HepG2 (cell line): Measurements from ENCODE around the gene ARL6IP4. TPM values are rescaled to one million over a fixed set of nuclear protein-coding genes. Genes with fewer than 3 reads are reported as not detected.

ENCODE experiments used
- ARHGAP35 ChIP-seq: sonication (generic); formaldehyde crosslinking; IDR thresholded peaks from 2 replicates; pipeline ENCODE4 v1.9.0; 2022; ENCODE audit warnings: mild to moderate bottlenecking, inconsistent platforms, moderate library complexity, missing genetic modification reagents, borderline replicate concordance
- FOXA3 ChIP-seq: IDR thresholded peaks from 2 replicates; pipeline ENCODE4 v1.6.1; 2016; ENCODE audit warnings: missing genetic modification reagents, missing compliant biosample characterization
- KAT8 ChIP-seq: IDR thresholded peaks from 2 replicates; pipeline ENCODE4 v1.6.1; 2016; ENCODE audit warnings: missing genetic modification reagents, missing compliant biosample characterization
- KLF13 ChIP-seq: sonication (generic); formaldehyde crosslinking; IDR thresholded peaks from 2 replicates; pipeline ENCODE4 v1.4.0; 2020; ENCODE audit warnings: mild to moderate bottlenecking, missing genetic modification reagents
- MAF1 ChIP-seq: sonication (generic); formaldehyde crosslinking; IDR thresholded peaks from 2 replicates; pipeline ENCODE4 v1.5.0; 2020; ENCODE audit warnings: missing genetic modification reagents, borderline replicate concordance
- NCOA1 ChIP-seq: sonication (generic); formaldehyde crosslinking; IDR thresholded peaks from 2 replicates; pipeline ENCODE4 v1.9.0; 2021; ENCODE audit warnings: missing genetic modification reagents
- SATB2 ChIP-seq: sonication (generic); formaldehyde crosslinking; IDR thresholded peaks from 2 replicates; pipeline ENCODE4 v1.5.0; 2020; ENCODE audit warnings: missing genetic modification reagents
- SP4 ChIP-seq: sonication (generic); formaldehyde crosslinking; IDR thresholded peaks from 2 replicates; pipeline ENCODE4 v1.8.1; 2023; ENCODE audit warnings: mild to moderate bottlenecking, missing genetic modification reagents
- THAP11 ChIP-seq: IDR thresholded peaks from 2 replicates; pipeline ENCODE4 v1.6.1; 2016; ENCODE audit warnings: missing biosample characterization, missing genetic modification reagents
- XRCC5 ChIP-seq: fragments of 200-400 bp; formaldehyde crosslinking; optimal IDR thresholded peaks from 2 replicates; pipeline ENCODE3; 2017; ENCODE audit warnings: mild to moderate bottlenecking, low read length
- ZFP41 ChIP-seq: sonication (generic); formaldehyde crosslinking; IDR thresholded peaks from 2 replicates; pipeline ENCODE4 v1.4.0; 2020; ENCODE audit warnings: mild to moderate bottlenecking, missing genetic modification reagents, borderline replicate concordance
- ZNF331 ChIP-seq: sonication (generic); formaldehyde crosslinking; IDR thresholded peaks from 2 replicates; pipeline ENCODE4 v1.4.0; 2020; ENCODE audit warnings: missing genetic modification reagents
- ZNF569 ChIP-seq: sonication (generic); formaldehyde crosslinking; IDR thresholded peaks from 2 replicates; pipeline ENCODE4 v1.5.0; 2020; ENCODE audit warnings: mild to moderate bottlenecking, missing genetic modification reagents, moderate library complexity, borderline replicate concordance
- ZNF589 ChIP-seq: sonication (generic); formaldehyde crosslinking; conservative IDR thresholded peaks from 2 replicates; pipeline ENCODE4 v1.8.0; 2022; ENCODE audit warnings: mild to moderate bottlenecking, moderate library complexity, missing genetic modification reagents
- ZNF616 ChIP-seq: sonication (generic); formaldehyde crosslinking; IDR thresholded peaks from 2 replicates; pipeline ENCODE4 v1.5.0; 2020; ENCODE audit warnings: low read depth, mild to moderate bottlenecking, missing genetic modification reagents
- ZNF737 ChIP-seq: sonication (generic); formaldehyde crosslinking; IDR thresholded peaks from 2 replicates; pipeline ENCODE4 v1.5.0; 2020; ENCODE audit warnings: missing genetic modification reagents, mild to moderate bottlenecking, borderline replicate concordance
- ZNF75D ChIP-seq: sonication (generic); formaldehyde crosslinking; IDR thresholded peaks from 2 replicates; pipeline ENCODE4 v1.8.1; 2023; ENCODE audit warnings: missing genetic modification reagents, mild to moderate bottlenecking, borderline replicate concordance
- ZNF784 ChIP-seq: sonication (generic); formaldehyde crosslinking; IDR thresholded peaks from 2 replicates; pipeline ENCODE4 v1.5.1; 2020; ENCODE audit warnings: missing genetic modification reagents, mild to moderate bottlenecking, borderline replicate concordance
- polyA plus RNA-seq, 8 experiments: library from polyadenylated mRNA; depleted of rRNA in 3 of 8; stranded (reverse) in 7 of 8; unstranded in 1 of 8; fragments of >200 nt; fragmentation: Illumina TruSeq in 4 of 8; extraction: Trizol in 4 of 8; gene quantifications; 2 replicates each; pipeline versions ENCODE4 v1.2.1 to v1.2.3, GENCODE V29; 2011 to 2016; ENCODE audit warnings: low read depth in 4 of 8, missing spikeins in 1 of 8, mixed read lengths in 1 of 8; ENCODE audit not compliant: insufficient read depth in 1 of 8
- total RNA-seq, 5 experiments: library from RNA; depleted of rRNA; stranded (reverse); fragments of >200 nt; fragmentation: Illumina TruSeq; extraction: Trizol; gene quantifications; 2 replicates each; pipeline ENCODE4 v1.2.3, GENCODE V29; 2016; ENCODE audit warnings: low read depth in 1 of 5
- TF ChIP-seq, protein P1 (sequence below), 2 experiments: sonication (generic) in 1 of 2; formaldehyde crosslinking in 1 of 2; IDR thresholded peaks; 2 replicates each; pipeline versions ENCODE4 v1.4.0 to v1.6.1; 2016 to 2020; ENCODE audit warnings: borderline replicate concordance in 1 of 2, low read depth in 1 of 2, mild to moderate bottlenecking in 1 of 2, missing genetic modification reagents in 1 of 2
- TF ChIP-seq, protein P2 (sequence below), 2 experiments: IDR thresholded peaks; 2 replicates each; pipeline ENCODE4 v1.6.1; 2011 to 2012; ENCODE audit warnings: low read length in 2 of 2, borderline replicate concordance in 1 of 2, low read depth in 1 of 2, mild to moderate bottlenecking in 1 of 2, moderate library complexity in 1 of 2

The ARL6IP4 gene
- total and polyA plus RNA-seq, 2 of the 13 experiments (the other 11 are each of a cell fraction or from before 2014, with no cell fraction given), result 155 to 220 TPM

- TF ChIP-seq, protein P1, sequence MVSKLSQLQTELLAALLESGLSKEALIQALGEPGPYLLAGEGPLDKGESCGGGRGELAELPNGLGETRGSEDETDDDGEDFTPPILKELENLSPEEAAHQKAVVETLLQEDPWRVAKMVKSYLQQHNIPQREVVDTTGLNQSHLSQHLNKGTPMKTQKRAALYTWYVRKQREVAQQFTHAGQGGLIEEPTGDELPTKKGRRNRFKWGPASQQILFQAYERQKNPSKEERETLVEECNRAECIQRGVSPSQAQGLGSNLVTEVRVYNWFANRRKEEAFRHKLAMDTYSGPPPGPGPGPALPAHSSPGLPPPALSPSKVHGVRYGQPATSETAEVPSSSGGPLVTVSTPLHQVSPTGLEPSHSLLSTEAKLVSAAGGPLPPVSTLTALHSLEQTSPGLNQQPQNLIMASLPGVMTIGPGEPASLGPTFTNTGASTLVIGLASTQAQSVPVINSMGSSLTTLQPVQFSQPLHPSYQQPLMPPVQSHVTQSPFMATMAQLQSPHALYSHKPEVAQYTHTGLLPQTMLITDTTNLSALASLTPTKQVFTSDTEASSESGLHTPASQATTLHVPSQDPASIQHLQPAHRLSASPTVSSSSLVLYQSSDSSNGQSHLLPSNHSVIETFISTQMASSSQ (IDR thresholded peaks at IDR 0.05; ENCODE audit: low read depth), result no peak
- TF ChIP-seq, protein P1 (CRISPR knock-in tag; IDR thresholded peaks at IDR 0.05; ENCODE audit: borderline replicate concordance), result no peak
- TF ChIP-seq THAP11 (CRISPR knock-in tag), result 0 out of 2 replicates have a peak, but pooled peaks have one; percentile 26
- no peak for TF ChIP-seq ARHGAP35 (CRISPR knock-in tag)
- no peak for TF ChIP-seq SP4 (CRISPR knock-in tag)
- TF ChIP-seq XRCC5, result peak; percentile 34
- TF ChIP-seq FOXA3, result peak; percentile 25; the same call in 1 of the 2 replicates
- no peak for TF ChIP-seq ZNF616 (CRISPR knock-in tag)
- 0 out of 2 replicates have a peak, but pooled peaks have one; percentile 23 for TF ChIP-seq ZNF331
- no peak for TF ChIP-seq ZNF75D (CRISPR knock-in tag)
- TF ChIP-seq NCOA1 (CRISPR knock-in tag), result no peak
- no peak for TF ChIP-seq ZNF589
- no peak for TF ChIP-seq ZNF737
- TF ChIP-seq MAF1 (CRISPR knock-in tag), result no peak
- TF ChIP-seq KAT8 (CRISPR knock-in tag), result no peak
- no peak for TF ChIP-seq ZFP41 (CRISPR knock-in tag)
- no peak for TF ChIP-seq ZNF569 (CRISPR knock-in tag)
- TF ChIP-seq KLF13 (CRISPR knock-in tag), result no peak
- no peak for TF ChIP-seq SATB2 (CRISPR knock-in tag)
- no peak for TF ChIP-seq ZNF784 (CRISPR knock-in tag)
- TF ChIP-seq, protein P2, sequence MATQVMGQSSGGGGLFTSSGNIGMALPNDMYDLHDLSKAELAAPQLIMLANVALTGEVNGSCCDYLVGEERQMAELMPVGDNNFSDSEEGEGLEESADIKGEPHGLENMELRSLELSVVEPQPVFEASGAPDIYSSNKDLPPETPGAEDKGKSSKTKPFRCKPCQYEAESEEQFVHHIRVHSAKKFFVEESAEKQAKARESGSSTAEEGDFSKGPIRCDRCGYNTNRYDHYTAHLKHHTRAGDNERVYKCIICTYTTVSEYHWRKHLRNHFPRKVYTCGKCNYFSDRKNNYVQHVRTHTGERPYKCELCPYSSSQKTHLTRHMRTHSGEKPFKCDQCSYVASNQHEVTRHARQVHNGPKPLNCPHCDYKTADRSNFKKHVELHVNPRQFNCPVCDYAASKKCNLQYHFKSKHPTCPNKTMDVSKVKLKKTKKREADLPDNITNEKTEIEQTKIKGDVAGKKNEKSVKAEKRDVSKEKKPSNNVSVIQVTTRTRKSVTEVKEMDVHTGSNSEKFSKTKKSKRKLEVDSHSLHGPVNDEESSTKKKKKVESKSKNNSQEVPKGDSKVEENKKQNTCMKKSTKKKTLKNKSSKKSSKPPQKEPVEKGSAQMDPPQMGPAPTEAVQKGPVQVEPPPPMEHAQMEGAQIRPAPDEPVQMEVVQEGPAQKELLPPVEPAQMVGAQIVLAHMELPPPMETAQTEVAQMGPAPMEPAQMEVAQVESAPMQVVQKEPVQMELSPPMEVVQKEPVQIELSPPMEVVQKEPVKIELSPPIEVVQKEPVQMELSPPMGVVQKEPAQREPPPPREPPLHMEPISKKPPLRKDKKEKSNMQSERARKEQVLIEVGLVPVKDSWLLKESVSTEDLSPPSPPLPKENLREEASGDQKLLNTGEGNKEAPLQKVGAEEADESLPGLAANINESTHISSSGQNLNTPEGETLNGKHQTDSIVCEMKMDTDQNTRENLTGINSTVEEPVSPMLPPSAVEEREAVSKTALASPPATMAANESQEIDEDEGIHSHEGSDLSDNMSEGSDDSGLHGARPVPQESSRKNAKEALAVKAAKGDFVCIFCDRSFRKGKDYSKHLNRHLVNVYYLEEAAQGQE (IDR thresholded peaks at IDR 0.05; ENCODE audit: borderline replicate concordance in 1 of 2, low read depth in 1 of 2, low read length in 2 of 2), result no peak
Measured at GRCh38 chr12:122951979-122952892, 28.2 kb upstream of the ARL6IP4 start (continued).
